PC-9 (cell line): ENCODE measurements around the gene ACTN3.

Experiments used
- EZH2 ChIP-seq: fragments of 200-600 bp; sonication (generic); IDR thresholded peaks from 2 replicates; pipeline ENCODE4 v1.8.0; 2017; ENCODE audit warnings: antibody characterized with exemption, low read depth
- TF ChIP-seq, protein P1 (sequence below): fragments of 200-600 bp; sonication (generic); conservative IDR thresholded peaks from 2 replicates; pipeline ENCODE4 v1.6.1; 2017; ENCODE audit warnings: mixed run types, antibody characterized with exemption, mild to moderate bottlenecking, moderate library complexity

DNA sequence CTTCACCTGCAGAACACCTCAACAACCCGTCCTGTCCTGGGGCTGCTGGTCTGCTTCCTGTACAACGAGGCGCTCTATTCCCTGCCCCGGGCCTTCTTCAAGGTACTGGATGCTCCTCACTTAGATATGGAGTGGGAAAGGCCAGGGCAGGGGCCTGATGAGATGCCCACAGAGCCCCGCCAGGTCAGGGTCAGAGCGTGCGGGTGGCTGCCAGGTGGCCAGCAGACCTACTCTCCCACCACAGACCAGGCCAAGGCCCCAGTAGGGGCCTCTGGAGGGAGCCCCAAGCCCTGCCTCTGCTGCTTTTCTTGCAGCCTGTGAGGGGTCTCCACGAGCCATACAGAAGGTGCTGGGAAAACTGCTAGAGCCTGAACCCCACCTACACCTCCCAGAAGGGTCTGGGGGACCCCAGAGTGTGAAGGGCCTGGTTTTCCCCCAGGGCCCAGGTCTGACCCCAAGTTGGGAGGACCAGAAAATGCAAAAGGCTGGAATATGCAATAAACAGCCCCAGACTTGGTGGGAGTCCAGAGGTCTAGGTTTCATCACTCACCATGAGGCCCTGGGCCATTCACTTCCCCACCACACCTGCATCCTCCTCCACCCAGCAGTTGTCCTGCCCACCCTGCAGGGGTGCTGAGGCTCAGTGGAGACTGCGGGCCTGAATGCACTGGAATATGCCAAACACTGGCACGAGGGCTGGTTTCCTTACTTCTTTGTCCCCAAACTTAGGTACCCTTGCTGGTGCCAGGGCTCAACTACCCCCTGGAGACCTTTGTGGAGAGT, 15.6 kb upstream of the ACTN3 start:
- TF ChIP-seq, protein P1, sequence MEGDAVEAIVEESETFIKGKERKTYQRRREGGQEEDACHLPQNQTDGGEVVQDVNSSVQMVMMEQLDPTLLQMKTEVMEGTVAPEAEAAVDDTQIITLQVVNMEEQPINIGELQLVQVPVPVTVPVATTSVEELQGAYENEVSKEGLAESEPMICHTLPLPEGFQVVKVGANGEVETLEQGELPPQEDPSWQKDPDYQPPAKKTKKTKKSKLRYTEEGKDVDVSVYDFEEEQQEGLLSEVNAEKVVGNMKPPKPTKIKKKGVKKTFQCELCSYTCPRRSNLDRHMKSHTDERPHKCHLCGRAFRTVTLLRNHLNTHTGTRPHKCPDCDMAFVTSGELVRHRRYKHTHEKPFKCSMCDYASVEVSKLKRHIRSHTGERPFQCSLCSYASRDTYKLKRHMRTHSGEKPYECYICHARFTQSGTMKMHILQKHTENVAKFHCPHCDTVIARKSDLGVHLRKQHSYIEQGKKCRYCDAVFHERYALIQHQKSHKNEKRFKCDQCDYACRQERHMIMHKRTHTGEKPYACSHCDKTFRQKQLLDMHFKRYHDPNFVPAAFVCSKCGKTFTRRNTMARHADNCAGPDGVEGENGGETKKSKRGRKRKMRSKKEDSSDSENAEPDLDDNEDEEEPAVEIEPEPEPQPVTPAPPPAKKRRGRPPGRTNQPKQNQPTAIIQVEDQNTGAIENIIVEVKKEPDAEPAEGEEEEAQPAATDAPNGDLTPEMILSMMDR, result no peak
- TF ChIP-seq EZH2, result no peak
